Daoy (cell line): Measurements from ENCODE around the gene COX10. TPM values are rescaled to one million over a fixed set of nuclear protein-coding genes. Genes with fewer than 3 reads are reported as not detected.
"Not testable (repeated sequence)": the region's sequence is repeated elsewhere in the genome, so short reads cannot be mapped to it uniquely, and the experiment has no call there.

Experiments
- DNase-seq: peaks from one replicate; pipeline ENCODE4 v3.0.0-alpha.2; 2015; ENCODE audit warnings: low read depth
- total RNA-seq: library from RNA; depleted of rRNA; stranded (reverse); fragments of >200 nt; shearing (Covaris generic); gene quantifications from 2 replicates; pipeline ENCODE4 v1.2.3, GENCODE V29; 2014

The COX10 gene
- total RNA-seq, 1 experiment from 2014 or later = 26.9 TPM

- no peak for DNase-seq
These were observed 54.4 kb downstream of the COX10 start for GRCh38 chr17:14123619-14124278.

- DNase-seq = no peak
These were observed 55.5 kb downstream of the COX10 start for GRCh38 chr17:14124854-14125253.

GRCh38 chr17:14125518-14126137 lies 56.3 kb downstream of the COX10 start:
- no peak for DNase-seq

GRCh38 chr17:14133104-14133503 lies 63.8 kb downstream of the COX10 start:
- DNase-seq = no peak

- no peak for DNase-seq
These were observed 65.2 kb downstream of the COX10 start for GRCh38 chr17:14134456-14134855.

- DNase-seq = no peak
These were observed 66.7 kb downstream of the COX10 start for GRCh38 chr17:14135906-14136590.

- no peak for DNase-seq
These were observed 69.3 kb downstream of the COX10 start for GRCh38 chr17:14138649-14139048.

GRCh38 chr17:14143688-14144087 lies 74.4 kb downstream of the COX10 start:
- no peak for DNase-seq

- no peak for DNase-seq
These were observed 75.2 kb downstream of the COX10 start for GRCh38 chr17:14144508-14144907.

- peak; percentile 48 for DNase-seq
These were observed 80.4 kb downstream of the COX10 start for GRCh38 chr17:14149751-14150150.

- no peak for DNase-seq
These were observed 81.3 kb downstream of the COX10 start for GRCh38 chr17:14150619-14151018.

GRCh38 chr17:14152721-14153120 lies 83.4 kb downstream of the COX10 start:
- DNase-seq = no peak

GRCh38 chr17:14153374-14153773 lies 84.1 kb downstream of the COX10 start:
- DNase-seq = no peak

GRCh38 chr17:14156689-14157088 lies 87.4 kb downstream of the COX10 start:
- DNase-seq = no peak

GRCh38 chr17:14157822-14158221 lies 88.5 kb downstream of the COX10 start:
- DNase-seq = no peak

GRCh38 chr17:14158707-14159106 lies 89.4 kb downstream of the COX10 start:
- no peak for DNase-seq

- DNase-seq = no peak
These were observed 92.1 kb downstream of the COX10 start for GRCh38 chr17:14161419-14161818.

GRCh38 chr17:14165616-14166015 lies 96.3 kb downstream of the COX10 start:
- DNase-seq = no peak

GRCh38 chr17:14167831-14168230 lies 98.5 kb downstream of the COX10 start:
- DNase-seq = not testable (repeated sequence)

- no peak for DNase-seq
These were observed 99.3 kb downstream of the COX10 start for GRCh38 chr17:14168582-14168981.

GRCh38 chr17:14169287-14169686 lies 100.0 kb downstream of the COX10 start:
- no peak for DNase-seq

GRCh38 chr17:14169901-14170300 lies 100.6 kb downstream of the COX10 start:
- no peak for DNase-seq

GRCh38 chr17:14176989-14177388 lies 107.7 kb downstream of the COX10 start:
- DNase-seq = not testable (repeated sequence)
